Common myeloid progenitor, CD34-positive (primary cell): ENCODE results near the gene UNC45A.

Experiments used
- CTCF ChIA-PET: fragments of 350-600 bp; sonication (Branson Sonifier 250); formaldehyde crosslinking; loops from one replicate; lab custom pipeline; 2021; ENCODE audit warnings: antibody characterized with exemption; lab: Charles Lee
- POLR2A ChIA-PET: fragments of 350-600 bp; sonication (Branson Sonifier 250); formaldehyde crosslinking; loops from one replicate; lab custom pipeline; 2021; ENCODE audit warnings: antibody characterized with exemption; lab: Charles Lee
- DNase-seq, 3 donors: peaks; one replicate each; pipeline versions ENCODE4 v3.0.0 to v3.0.0-alpha.2; 2013
- H3K27ac ChIP-seq, 2 experiments: 1 replicate in 1 of 2; 2 replicates in 1 of 2; pipeline ENCODE4 v1.7.0; 2013; ENCODE audit warnings: inconsistent platforms in 2 of 2, low read length in 2 of 2, mild to moderate bottlenecking in 2 of 2, low read depth in 1 of 2, moderate library complexity in 1 of 2; ENCODE audit not compliant: severe bottlenecking in 2 of 2, insufficient read depth in 1 of 2, poor library complexity in 1 of 2
- H3K27me3 ChIP-seq, 5 experiments: replicated peaks in 2 of 5; 1 replicate in 3 of 5; 2 replicates in 2 of 5; pipeline versions ENCODE4 v1.6.1 to v1.7.0; 2013; ENCODE audit warnings: low read length in 4 of 5, mild to moderate bottlenecking in 2 of 5, moderate library complexity in 2 of 5, inconsistent platforms in 1 of 5; ENCODE audit not compliant: insufficient read depth in 5 of 5, control insufficient read depth in 4 of 5
- H3K36me3 ChIP-seq, 4 experiments: 1 replicate in 2 of 4; 2 replicates in 2 of 4; pipeline versions ENCODE4 v1.6.1 to v1.7.0; 2013; ENCODE audit warnings: low read length in 3 of 4, control low read depth in 1 of 4, mild to moderate bottlenecking in 1 of 4; ENCODE audit not compliant: control insufficient read depth in 4 of 4, insufficient read depth in 4 of 4
- H3K4me1 ChIP-seq, 4 experiments: 1 replicate in 3 of 4; 2 replicates in 1 of 4; pipeline versions ENCODE4 v1.6.1 to v1.7.1; 2013; ENCODE audit warnings: low read length in 3 of 4, mild to moderate bottlenecking in 3 of 4, control low read depth in 1 of 4, inconsistent platforms in 1 of 4, moderate library complexity in 1 of 4; ENCODE audit not compliant: control insufficient read depth in 4 of 4, insufficient read depth in 4 of 4; ENCODE audit errors: control extremely low read depth in 1 of 4
- H3K4me3 ChIP-seq, 7 experiments: 1 replicate in 4 of 7; 2 replicates in 3 of 7; pipeline versions ENCODE4 v1.5.1 to v1.7.0; 2013; ENCODE audit warnings: mild to moderate bottlenecking in 7 of 7, low read length in 6 of 7, moderate library complexity in 6 of 7, inconsistent platforms in 2 of 7, low read depth in 2 of 7, control low read depth in 1 of 7; ENCODE audit not compliant: insufficient read depth in 4 of 7, control insufficient read depth in 1 of 7; ENCODE audit errors: extremely low read depth in 1 of 7
- H3K9me3 ChIP-seq, 5 experiments: 1 replicate in 4 of 5; 2 replicates in 1 of 5; pipeline versions ENCODE4 v1.6.1 to v1.7.1; 2013; ENCODE audit warnings: low read length in 4 of 5, mild to moderate bottlenecking in 2 of 5, inconsistent platforms in 1 of 5, low read depth in 1 of 5, moderate library complexity in 1 of 5; ENCODE audit not compliant: control insufficient read depth in 4 of 5, insufficient read depth in 2 of 5; ENCODE audit errors: control extremely low read depth in 1 of 5
- WGBS: methylation state at CpG from one replicate; pipeline ENCODE4 v1.1.5; 2013; ENCODE audit not compliant: insufficient coverage; 5-methylcytosine and 5-hydroxymethylcytosine counted together

The UNC45A gene

DNA sequence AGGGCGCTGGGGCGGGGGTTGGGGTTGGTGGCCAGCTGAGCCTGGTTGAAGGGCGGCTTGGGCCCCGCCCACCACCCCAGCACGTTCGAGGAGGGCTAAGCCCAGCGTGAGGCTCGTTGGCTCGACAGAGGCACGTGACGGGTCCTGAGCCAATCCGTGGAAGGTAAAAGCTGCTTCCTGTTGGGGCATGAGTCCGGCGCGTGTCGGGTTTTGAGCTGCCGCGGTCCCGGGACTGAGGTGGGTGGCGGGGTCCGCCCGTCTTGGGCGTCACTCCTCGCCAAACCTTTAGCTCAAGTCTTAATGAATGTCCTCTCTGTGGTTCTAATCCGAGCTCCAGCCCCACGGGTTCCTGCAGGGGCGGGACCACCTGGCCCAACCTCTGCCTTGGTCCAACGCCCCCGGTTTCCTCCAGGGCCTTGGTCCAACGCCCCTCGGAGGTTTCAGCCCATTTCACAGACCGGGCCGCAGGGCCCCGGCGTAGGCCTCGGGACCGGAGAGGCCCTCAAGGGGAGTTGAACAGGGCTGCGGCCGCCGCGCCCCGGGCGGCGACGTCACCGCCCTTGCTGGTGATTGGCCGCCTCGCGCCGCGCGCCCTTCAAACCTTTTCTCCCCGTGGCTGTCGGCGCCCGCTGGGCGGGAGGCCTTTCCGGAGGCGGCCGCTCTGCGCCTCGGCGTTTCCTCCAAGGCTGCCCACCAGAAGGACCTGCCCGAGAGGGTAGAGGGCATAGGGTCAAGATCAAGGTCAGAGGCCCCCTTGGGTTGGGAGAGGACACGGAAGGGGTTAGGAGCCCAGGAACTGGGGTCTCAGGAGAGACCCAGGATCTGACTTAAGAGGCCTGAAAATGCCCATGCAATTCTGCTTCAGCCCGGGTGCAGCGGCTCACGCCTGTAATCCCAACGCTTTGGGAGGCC lies 19.9 kb downstream of the UNC45A start, which contains the start of gene RCCD1:
Gene RCCD1, plus strand, starts transcription at position 173 of the 912 bp plus-strand sequence. CDS start 1,851 bp downstream, outside the sequence.
- DNase-seq, result peak; percentile 92 to 96 (median 96)
- POLR2A ChIA-PET, result interaction anchor here (0.8 kb wide), 1 partner anchor 52 kb away, joined by 3 read pairs; no protein-coding TSS in a partner anchor
- no peaks in the 10 kb centered on the region for H3K27me3 ChIP-seq
- peaks cover 2 to 32% (median 26%) of the 10 kb centered on the region in 4 experiments for H3K4me1 ChIP-seq
- CTCF ChIA-PET, result interaction anchor here (0.8 to 13.0 kb wide), 14 partner anchors 8 to 317 kb away, joined by 3 to 134 read pairs (median 9); partner anchors contain the start of genes HDDC3, UNC45A and VPS33B
- H3K9me3 ChIP-seq, result no peaks in the 10 kb centered on the region
- under 1% methylated on average over 63 of the region's 69 CpGs for WGBS
- H3K4me3 ChIP-seq, result peak within 1 kb of the TSS; percentile 27 to 87 (median 73)
- H3K27ac ChIP-seq, result peak within 1 kb of the TSS; percentile 58 to 88
- H3K36me3 ChIP-seq, result peaks cover 9 to 47% (median 38%) of the 10 kb centered on the region in 4 experiments

DNA sequence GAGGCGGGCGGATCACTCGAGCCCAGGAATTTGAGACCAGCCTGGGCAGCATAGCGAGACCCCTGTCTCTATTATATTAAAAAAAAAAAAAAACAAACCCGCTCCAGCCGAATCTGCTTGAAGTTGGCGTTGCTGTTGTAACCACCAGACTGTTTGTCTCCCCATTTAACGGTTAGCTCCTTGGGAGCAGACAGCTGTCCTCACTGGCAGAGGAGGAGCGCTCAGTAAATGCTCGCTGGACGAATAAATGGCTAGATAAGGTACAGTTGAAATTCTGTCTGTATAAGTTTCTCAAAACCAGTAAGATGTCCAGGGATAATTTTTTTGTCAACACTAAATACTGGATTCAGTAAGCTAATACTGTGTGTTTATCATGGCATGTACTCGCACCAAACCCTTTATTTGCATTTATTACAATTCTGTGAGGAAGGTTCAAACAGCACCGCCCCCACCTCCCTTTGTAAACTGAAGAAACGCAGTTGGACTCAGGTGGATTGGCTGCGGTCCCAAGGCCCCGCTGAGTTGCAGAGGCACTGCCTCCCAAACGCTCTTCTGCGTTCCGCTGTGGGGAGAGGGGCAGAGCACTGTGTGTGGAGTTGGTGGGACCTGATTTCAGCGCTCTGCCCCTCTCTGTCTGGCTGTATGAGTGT lies 20.7 kb downstream of the UNC45A start:
- ChIA-PET CTCF (interaction anchor here (1.2 to 13.0 kb wide), 17 partner anchors 9 to 318 kb away, joined by 3 to 134 read pairs (median 9); partner anchors contain the start of genes HDDC3, UNC45A and VPS33B), POLR2A (interaction anchor here (1.4 kb wide), 1 partner anchor 11 kb away, joined by 4 read pairs; no protein-coding TSS in a partner anchor)
- Histone ChIP-seq H3K27ac (peak overlapping the region in 1 of 2 experiments; percentile 88), H3K9me3 (no peaks in the 10 kb centered on the region), H3K4me1 (peaks cover 2 to 30% (median 25%) of the 10 kb centered on the region in 4 experiments), H3K36me3 (peaks cover 9 to 47% (median 39%) of the 10 kb centered on the region in 4 experiments), H3K27me3 (no peaks in the 10 kb centered on the region), H3K4me3 (peak overlapping the region in 5 of 7 experiments; percentile 67 to 87 (median 74))
- no peak for DNase-seq
- 89% methylated on average over 11 of the region's 20 CpGs for WGBS

DNA sequence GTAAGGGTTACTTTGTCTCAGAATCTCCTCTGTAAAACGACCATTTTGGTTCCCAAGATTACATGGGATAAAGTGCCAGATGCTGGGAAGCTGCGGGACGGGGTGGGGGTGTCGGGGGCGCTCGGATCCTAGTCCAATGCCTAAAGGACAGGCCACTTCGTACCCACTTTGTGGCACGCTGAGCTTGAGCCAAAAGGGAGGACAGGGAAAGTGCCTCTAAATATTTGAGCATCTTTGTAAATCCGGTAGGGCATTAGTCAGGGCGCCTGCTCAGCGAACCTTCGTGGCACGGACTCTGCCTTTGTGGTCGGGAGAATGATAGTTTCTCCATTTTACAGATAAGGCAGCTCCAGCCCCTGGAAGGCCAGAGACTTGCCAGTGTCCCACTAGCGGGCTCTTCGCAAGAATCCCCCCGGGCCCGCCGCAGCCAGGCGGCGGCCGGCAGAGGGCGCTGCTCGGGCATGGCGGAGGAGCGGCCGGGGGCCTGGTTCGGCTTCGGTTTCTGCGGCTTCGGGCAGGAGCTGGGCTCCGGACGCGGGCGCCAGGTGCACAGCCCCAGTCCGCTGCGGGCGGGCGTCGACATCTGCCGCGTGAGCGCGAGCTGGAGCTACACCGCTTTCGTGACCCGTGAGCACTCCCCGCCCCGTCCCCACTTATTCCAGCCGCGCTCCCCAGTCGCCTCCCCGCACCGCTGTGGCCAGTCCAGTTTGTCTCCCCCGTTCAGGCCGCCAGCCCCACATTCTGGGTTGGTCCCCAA lies 21.4 kb downstream of the UNC45A start:
- H3K27me3 ChIP-seq, result no peaks in the 10 kb centered on the region
- peak; percentile 76 to 90 (median 87) for DNase-seq
- H3K9me3 ChIP-seq, result no peaks in the 10 kb centered on the region
- ChIA-PET POLR2A (interaction anchor here (0.6 to 1.4 kb wide), 4 partner anchors 8 to 77 kb away, joined by 3 to 4 read pairs (median 3); partner anchors contain the start of gene PRC1), CTCF (interaction anchor here (0.6 to 13.0 kb wide), 22 partner anchors 8 to 318 kb away, joined by 3 to 134 read pairs (median 7); partner anchors contain the start of genes HDDC3, UNC45A and VPS33B)
- WGBS, result 17% methylated on average over 50 of the region's 56 CpGs
- H3K27ac ChIP-seq, result no peak overlapping the region
- H3K36me3 ChIP-seq, result peaks cover 11 to 48% (median 42%) of the 10 kb centered on the region in 4 experiments
- H3K4me3 ChIP-seq, result peak overlapping the region in 6 of 7 experiments; percentile 36 to 75 (median 64)
- peaks cover 2 to 30% (median 25%) of the 10 kb centered on the region in 4 experiments for H3K4me1 ChIP-seq

- peaks cover 2 to 30% (median 25%) of the 10 kb centered on the region in 4 experiments for H3K4me1 ChIP-seq
- DNase-seq, result peak in 1 of 3 donors; percentile 13
- H3K9me3 ChIP-seq, result no peaks in the 10 kb centered on the region
- H3K27me3 ChIP-seq, result no peaks in the 10 kb centered on the region
- WGBS, result 59% methylated on average over 49 of the region's 63 CpGs
- ChIA-PET POLR2A (interaction anchor here (0.9 to 1.4 kb wide), 3 partner anchors 10 to 77 kb away, joined by 3 to 4 read pairs (median 3); partner anchors contain the start of gene PRC1), CTCF (interaction anchor here (0.6 to 13.0 kb wide), 25 partner anchors 9 to 317 kb away, joined by 3 to 134 read pairs (median 6); partner anchors contain the start of genes HDDC3, UNC45A and VPS33B)
- H3K27ac ChIP-seq, result no peak overlapping the region
- H3K36me3 ChIP-seq, result peaks cover 14 to 49% (median 43%) of the 10 kb centered on the region in 4 experiments
- H3K4me3 ChIP-seq, result peak overlapping the region in 5 of 7 experiments; percentile 15 to 75 (median 60)
Observed at GRCh38 chr15:90957031-90957790, 22.1 kb downstream of the UNC45A start.

- ChIA-PET POLR2A (no interaction called here), CTCF (interaction anchor here (0.6 to 13.0 kb wide), 15 partner anchors 9 to 307 kb away, joined by 3 to 134 read pairs (median 7); partner anchors contain the start of genes HDDC3 and UNC45A)
- H3K36me3 ChIP-seq, result peaks cover 14 to 53% (median 42%) of the 10 kb centered on the region in 4 experiments
- no peak overlapping the region for H3K4me3 ChIP-seq
- WGBS, result 100% methylated on average over 1 of the region's 6 CpGs
- peaks cover 2 to 30% (median 25%) of the 10 kb centered on the region in 4 experiments for H3K4me1 ChIP-seq
- H3K27ac ChIP-seq, result no peak overlapping the region
- DNase-seq, result no peak
- H3K27me3 ChIP-seq, result no peaks in the 10 kb centered on the region
- H3K9me3 ChIP-seq, result no peaks in the 10 kb centered on the region
Observed at GRCh38 chr15:90957791-90958190, 22.7 kb downstream of the UNC45A start.
